ENCODE data around the gene TRPM3.

GRCh38 chr9:70571258-70571657 is 550.2 kb downstream of the TRPM3 start:
- TF ChIP-seq CTCF (IDR thresholded peaks at IDR 0.05) (no peak), POLR2AphosphoS5 (IDR thresholded peaks at IDR 0.05; ENCODE audit: insufficient read depth in 1 of 2, low read depth in 1 of 2) (no peak)

Measured in vagina (tissue), 2 donors.